ENCODE data around the gene ZBTB21.
A peak's percentile ranks its signal among the peaks of the same experiment; 100 is the strongest.
"Not testable (repeated sequence)": the region's sequence is repeated elsewhere in the genome, so short reads cannot be mapped to it uniquely, and the experiment has no call there.

The ZBTB21 gene

DNA sequence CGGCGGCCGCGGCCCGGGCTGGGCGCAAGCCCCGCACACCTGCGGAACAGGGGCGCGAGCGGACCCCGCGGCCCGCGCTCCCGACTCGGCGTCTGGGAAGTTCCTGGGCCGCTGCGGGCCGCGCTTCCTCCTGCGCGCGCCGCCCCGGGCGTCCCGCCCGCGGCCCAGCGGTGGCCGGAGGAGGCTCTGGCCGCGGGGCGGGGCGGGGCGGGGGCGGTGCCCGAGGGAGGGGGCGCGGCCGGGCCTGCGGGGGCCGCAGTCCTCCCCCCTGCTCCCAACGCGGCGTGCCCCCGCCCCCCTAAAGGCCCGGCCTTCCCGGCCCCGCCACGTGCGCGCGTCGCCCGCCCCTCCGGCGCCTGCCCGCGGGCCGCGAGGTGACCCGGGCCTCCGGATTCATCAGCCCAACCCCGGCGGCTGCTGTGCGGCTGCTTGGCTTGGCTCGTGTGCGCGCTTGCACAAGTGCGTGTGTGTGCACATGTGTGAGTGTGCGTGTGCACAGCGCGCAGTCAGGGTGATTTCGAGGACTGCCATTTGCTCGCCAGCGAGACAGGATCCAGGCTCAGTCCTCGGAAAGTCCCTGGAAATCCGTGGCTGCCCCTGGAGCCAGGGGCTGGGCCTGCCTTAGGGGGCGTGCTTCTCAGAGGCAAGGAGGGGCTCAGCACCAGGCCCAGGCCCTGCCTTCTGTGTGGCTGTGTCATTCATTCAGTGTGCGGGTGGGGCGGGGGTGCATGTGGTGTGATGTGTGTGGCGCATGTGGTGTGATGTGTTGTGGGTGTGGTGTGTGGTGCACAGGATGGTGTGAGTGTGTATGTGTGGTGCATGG lies 56.1 kb downstream of the ZBTB21 start, which contains the start of gene C2CD2:
Gene C2CD2 (minus strand): TSS at position 188 of the 823 bp plus-strand sequence. CDS start 370 bp downstream, outside the sequence.
- peak; percentile 83 for DNase-seq

- DNase-seq: peak; percentile 79
These were observed 56.8 kb downstream of the ZBTB21 start for GRCh38 chr21:41953249-41953830.

- no peak for DNase-seq
These were observed 57.5 kb downstream of the ZBTB21 start for GRCh38 chr21:41952568-41953248.

DNA sequence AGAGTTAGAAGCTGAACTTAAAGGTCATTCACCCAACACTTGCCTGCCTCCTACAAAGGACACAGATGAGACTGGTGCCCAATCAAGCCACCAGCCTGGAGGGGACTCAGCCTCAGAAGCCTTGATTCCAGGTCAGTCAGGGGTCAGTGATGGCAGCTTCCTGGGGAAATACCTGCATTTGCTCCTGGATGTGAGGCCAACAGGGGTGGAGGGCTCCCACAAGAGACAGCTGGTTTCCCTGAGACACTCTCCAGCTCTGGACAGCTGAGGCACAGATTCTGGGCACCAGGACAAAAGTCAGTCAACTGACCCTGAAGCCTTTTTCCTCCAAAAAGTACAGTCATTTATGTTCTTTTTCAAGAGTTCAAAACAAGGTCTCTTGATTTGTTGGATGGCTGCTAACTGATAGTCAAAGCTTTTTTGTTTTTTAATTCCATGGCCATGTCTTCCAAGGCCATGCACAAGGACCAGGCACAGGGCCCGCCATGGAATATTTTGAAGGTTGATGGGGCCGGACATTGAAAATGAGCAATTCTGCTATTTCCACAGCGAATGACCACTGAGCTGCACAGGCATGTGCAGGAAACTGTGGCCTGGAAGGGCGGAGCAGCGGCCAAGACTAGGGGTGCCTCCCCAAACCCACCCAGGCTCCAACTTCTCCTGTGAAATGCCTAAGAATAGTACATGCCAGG lies 58.1 kb downstream of the ZBTB21 start:
- DNase-seq: no peak

- DNase-seq: no peak
These were observed 59.2 kb downstream of the ZBTB21 start for GRCh38 chr21:41950941-41951351.

GRCh38 chr21:41949631-41950030 lies 60.5 kb downstream of the ZBTB21 start:
- not testable (repeated sequence) for DNase-seq

- DNase-seq: no peak
These were observed 61.3 kb downstream of the ZBTB21 start for GRCh38 chr21:41948901-41949300.

DNA sequence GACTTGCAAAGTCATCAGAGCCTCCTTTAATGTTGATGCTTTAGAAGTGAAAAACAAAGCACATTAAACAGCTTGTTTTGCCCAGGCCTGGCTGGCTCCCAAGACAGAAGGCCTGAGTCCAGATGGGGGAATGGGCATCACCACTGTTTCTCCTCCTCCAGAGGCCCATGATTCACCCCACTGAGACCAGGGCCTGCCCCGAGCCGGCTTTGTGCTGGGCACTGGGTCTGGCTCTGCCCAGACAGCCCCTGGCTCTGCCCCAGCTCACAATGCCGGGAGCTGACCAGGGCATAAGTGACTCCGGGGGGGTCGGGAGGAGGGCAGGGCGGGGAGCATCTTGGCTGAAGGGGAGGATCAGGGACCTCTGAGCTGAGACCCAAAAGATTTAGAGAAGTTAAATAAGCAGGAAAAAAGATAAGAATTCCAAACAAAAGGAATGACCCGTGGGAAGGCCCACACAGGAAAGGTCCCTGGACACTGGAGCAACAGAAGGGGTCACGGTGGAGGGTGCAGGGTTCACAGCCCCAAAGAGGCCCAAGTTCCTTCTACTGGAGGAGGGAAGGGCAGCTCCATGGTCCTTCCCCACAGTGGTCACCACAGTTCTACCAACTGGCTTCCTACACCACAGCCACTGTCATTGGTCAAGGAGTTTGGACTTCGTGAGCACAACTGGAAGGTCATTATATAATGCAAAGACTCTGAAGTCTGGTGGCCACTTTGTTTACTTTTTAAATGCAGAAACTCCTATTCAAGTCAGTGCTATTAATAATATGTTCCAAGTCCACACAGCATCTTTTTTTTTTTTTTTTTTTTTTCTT lies 61.9 kb downstream of the ZBTB21 start:
- peak; percentile 0 for DNase-seq

GRCh38 chr21:41945982-41946381 lies 64.2 kb downstream of the ZBTB21 start:
- DNase-seq: no peak

- no peak for DNase-seq
These were observed 66.3 kb downstream of the ZBTB21 start for GRCh38 chr21:41943851-41944250.

- DNase-seq: no peak
These were observed 67.7 kb downstream of the ZBTB21 start for GRCh38 chr21:41942457-41942856.

GRCh38 chr21:41941941-41942340 lies 68.2 kb downstream of the ZBTB21 start:
- DNase-seq: no peak

DNA sequence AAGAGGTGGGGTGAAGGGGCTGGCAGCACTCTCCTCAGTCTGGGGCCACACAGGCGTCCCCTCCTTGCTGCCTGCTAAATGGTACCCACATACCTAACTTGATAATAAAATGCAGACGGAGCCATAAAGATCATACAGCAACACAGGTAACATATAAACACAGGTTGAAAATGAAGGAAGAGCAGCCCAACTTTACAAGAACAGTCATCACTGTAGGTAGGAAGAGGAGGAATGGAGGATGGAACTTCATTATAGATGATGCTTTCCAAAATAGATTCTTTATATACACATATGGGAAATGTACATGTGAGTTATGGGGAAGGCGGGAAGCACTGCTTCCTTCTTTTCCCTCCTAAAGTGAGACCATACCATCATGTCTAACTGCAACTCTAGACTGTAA lies 69.7 kb downstream of the ZBTB21 start:
- no peak for DNase-seq

DNA sequence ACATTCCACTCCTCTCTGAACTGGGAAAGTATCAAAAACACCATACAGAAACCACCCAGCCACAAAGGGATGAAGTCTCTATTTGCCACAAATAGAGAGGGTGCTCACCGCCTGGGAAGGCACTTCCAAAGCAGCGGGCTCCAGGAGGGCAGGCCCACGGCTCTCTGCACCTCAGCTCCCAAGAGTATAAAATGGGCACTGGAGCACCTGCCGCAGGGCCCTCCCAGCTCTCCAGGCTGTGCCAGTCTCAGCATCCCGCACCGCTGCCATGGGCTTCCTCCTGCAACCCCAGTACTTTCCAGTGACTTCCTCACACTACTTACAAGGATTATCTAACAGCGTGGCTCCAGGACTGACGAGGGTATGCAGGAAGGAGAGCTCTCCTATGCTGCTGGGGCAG lies 70.8 kb downstream of the ZBTB21 start:
- no peak for DNase-seq
